Thyroid gland (tissue), 4 donors: Measurements from ENCODE around the gene TMEM139. TPM values are rescaled to one million over a fixed set of nuclear protein-coding genes. Genes with fewer than 3 reads are reported as not detected.

ENCODE experiments used
- DNase-seq, 2 donors: peaks; one replicate each; pipeline ENCODE4 v3.0.0-alpha.2; 2019
- H3K27ac ChIP-seq, 3 donors: fragments of 200-600 bp; sonication (generic); 1 replicate in 2 of 3; 2 replicates in 1 of 3; pipeline ENCODE4 v1.5.1; 2016 to 2019; ENCODE audit warnings: mild to moderate bottlenecking in 1 of 3, moderate library complexity in 1 of 3
- H3K27me3 ChIP-seq: fragments of 200-600 bp; sonication (generic); one replicate; pipeline ENCODE4 v1.5.1; 2019
- H3K36me3 ChIP-seq, 2 donors: fragments of 200-600 bp; sonication (generic); one replicate each; pipeline ENCODE4 v1.5.1; 2016 to 2019
- H3K4me1 ChIP-seq, 2 donors: fragments of 200-600 bp; sonication (generic); one replicate each; pipeline ENCODE4 v1.5.1; 2017 to 2019
- H3K4me3 ChIP-seq, 3 donors: fragments of 200-600 bp; sonication (generic); replicated peaks in 1 of 3; 1 replicate in 2 of 3; 2 replicates in 1 of 3; pipeline ENCODE4 v1.5.1; 2016; ENCODE audit warnings: mild to moderate bottlenecking in 1 of 3
- H3K9me3 ChIP-seq: fragments of 200-600 bp; sonication (generic); one replicate; pipeline ENCODE4 v1.5.1; 2017
- CTCF ChIP-seq, 6 experiments: fragments of 200-600 bp in 3 of 6; fragments of 450-650 bp in 3 of 6; sonication (generic) in 3 of 6; IDR thresholded peaks; one replicate each; pipeline ENCODE4 v1.5.1; 2016 to 2019; ENCODE audit warnings: antibody characterized with exemption in 6 of 6, mild to moderate bottlenecking in 2 of 6, inconsistent platforms in 1 of 6, moderate library complexity in 1 of 6
- POLR2A ChIP-seq, 2 donors: fragments of 450-650 bp; IDR thresholded peaks; one replicate each; pipeline ENCODE4 v1.6.1; 2017; ENCODE audit warnings: antibody characterized with exemption in 2 of 2, mild to moderate bottlenecking in 2 of 2, moderate library complexity in 1 of 2
- WGBS, 2 donors: methylation state at CpG; one replicate each; pipeline ENCODE4 v1.1.5; 2017; 5-methylcytosine and 5-hydroxymethylcytosine counted together
- intact Hi-C: fragments of 100-400 bp; cut with DNase I; formaldehyde crosslinking; loops from one replicate; pipeline ENCODE4 v1.15.1; 2023
- total RNA-seq, 4 donors: library from RNA; depleted of rRNA; stranded (reverse); fragments of >200 nt; gene quantifications; one replicate each; pipeline ENCODE4 v1.2.3, GENCODE V29; 2016

The TMEM139 gene
- total RNA-seq, 4 donors from 2014 or later = 6.6 to 50.2 (median 19.6) TPM

GRCh38 chr7:143322760-143323633, 38.2 kb downstream of the TMEM139 start:
- WGBS, 2 donors = 77 to 78% methylated on average over 23 of the region's 23 CpGs
- no peaks in the 10 kb centered on the region for H3K36me3 ChIP-seq
- no peak for DNase-seq
- intact Hi-C loops = loop anchor here (5.0 kb wide), 1 partner anchor 39 kb away; the partner anchor contains the start of gene FAM131B
- no peak overlapping the region for H3K4me3 ChIP-seq
- no peak overlapping the region for H3K27ac ChIP-seq
- TF ChIP-seq POLR2A (IDR thresholded peaks at IDR 0.05) (no peak), CTCF (IDR thresholded peaks at IDR 0.05) (no peak)
- H3K27me3 ChIP-seq = no peaks in the 10 kb centered on the region
- peaks cover 0 to 13% of the 10 kb centered on the region in 2 donors for H3K4me1 ChIP-seq
- no peaks in the 10 kb centered on the region for H3K9me3 ChIP-seq

- no peak for TF ChIP-seq CTCF (IDR thresholded peaks at IDR 0.05)
- no peak for TF ChIP-seq POLR2A (IDR thresholded peaks at IDR 0.05)
- H3K27ac ChIP-seq = no peak overlapping the region
- intact Hi-C loops = loop anchor here (5.0 kb wide), 1 partner anchor 39 kb away; the partner anchor contains the start of gene FAM131B
- H3K9me3 ChIP-seq = no peaks in the 10 kb centered on the region
- WGBS, 2 donors = 71 to 77% methylated on average over 12 of the region's 12 CpGs
- H3K36me3 ChIP-seq = no peaks in the 10 kb centered on the region
- DNase-seq = no peak
- H3K4me1 ChIP-seq = peaks cover 0 to 7% of the 10 kb centered on the region in 2 donors
- no peak overlapping the region for H3K4me3 ChIP-seq
- no peaks in the 10 kb centered on the region for H3K27me3 ChIP-seq
These were observed 38.9 kb downstream of the TMEM139 start for GRCh38 chr7:143323653-143324052.

GRCh38 chr7:143325240-143325639, 40.5 kb downstream of the TMEM139 start:
- intact Hi-C loops = no loop called here
- 80 to 83% methylated on average over 2 of the region's 2 CpGs for WGBS, 2 donors

GRCh38 chr7:143327903-143328302, 43.1 kb downstream of the TMEM139 start:
- no peaks in the 10 kb centered on the region for H3K27me3 ChIP-seq
- no peak overlapping the region for H3K4me3 ChIP-seq
- peaks cover 0 to 3% of the 10 kb centered on the region in 2 donors for H3K4me1 ChIP-seq
- no peak overlapping the region for H3K27ac ChIP-seq
- DNase-seq = no peak
- no peak for TF ChIP-seq POLR2A (IDR thresholded peaks at IDR 0.05)
- no peak for TF ChIP-seq CTCF (IDR thresholded peaks at IDR 0.05)
- 93 to 95% methylated on average over 5 of the region's 5 CpGs for WGBS, 2 donors
- intact Hi-C loops = no loop called here
- no peaks in the 10 kb centered on the region for H3K36me3 ChIP-seq
- H3K9me3 ChIP-seq = no peaks in the 10 kb centered on the region

More at GRCh38 chr7:143325240-143325639, 40.5 kb downstream of the TMEM139 start:
- Histone ChIP-seq H3K4me1 (peaks cover 0 to 3% of the 10 kb centered on the region in 2 donors), H3K4me3 (no peak overlapping the region), H3K27me3 (no peaks in the 10 kb centered on the region), H3K36me3 (no peaks in the 10 kb centered on the region), H3K27ac (no peak overlapping the region), H3K9me3 (no peaks in the 10 kb centered on the region)
- TF ChIP-seq POLR2A (IDR thresholded peaks at IDR 0.05) = no peak
- TF ChIP-seq CTCF (IDR thresholded peaks at IDR 0.05) = no peak
- no peak for DNase-seq
